HFFc6 (cell line): ENCODE data around the gene ATP6V1B1. TPM values are rescaled to one million over a fixed set of nuclear protein-coding genes. Genes with fewer than 3 reads are reported as not detected.

Experiments
- DNase-seq: peaks from one replicate; pipeline ENCODE4 v3.0.0-alpha.2; 2018
- H3K27ac Mint-ChIP-seq: 2 replicates; pipeline ENCODE4 v1.8.0; 2020; ENCODE audit warnings: mild to moderate bottlenecking, mixed read lengths
- H3K27me3 Mint-ChIP-seq: 2 replicates; pipeline ENCODE4 v1.8.0; 2021; ENCODE audit warnings: mild to moderate bottlenecking, moderate library complexity, mixed read lengths; ENCODE audit not compliant: insufficient read depth
- H3K36me3 Mint-ChIP-seq: 2 replicates; pipeline ENCODE4 v1.8.0; 2021; ENCODE audit warnings: low read depth, mixed read lengths
- H3K4me1 Mint-ChIP-seq: 2 replicates; pipeline ENCODE4 v1.8.0; 2020; ENCODE audit warnings: low read depth, mixed read lengths
- H3K4me3 Mint-ChIP-seq: 2 replicates; pipeline ENCODE4 v1.8.0; 2020; ENCODE audit warnings: mild to moderate bottlenecking, moderate library complexity, mixed read lengths
- H3K9me3 Mint-ChIP-seq: 2 replicates; pipeline ENCODE4 v1.8.0; 2020; ENCODE audit warnings: mild to moderate bottlenecking, mixed read lengths
- CTCF ChIP-seq: fragments of 200-600 bp; sonication (generic); IDR thresholded peaks from 2 replicates; pipeline ENCODE4 v1.5.0; 2021; ENCODE audit warnings: antibody characterized with exemption, mild to moderate bottlenecking
- total RNA-seq, 6 experiments: library from RNA; stranded (reverse); fragmentation: NEBNext Ultra II Directional; extraction: Animal tissue kit (Norgen Biotek cat#: 25700); gene quantifications; 2 replicates in 1 of 6; 3 replicates in 5 of 6; pipeline ENCODE4 v1.2.3, GENCODE V29; 2021

Gene ATP6V1B1
- total RNA-seq, 6 experiments from 2014 or later = 0.22 to 0.66 (median 0.57) TPM; not detected in 3

GRCh38 chr2:70920367-70920715, 15.4 kb upstream of the ATP6V1B1 start:
- Mint-ChIP-seq H3K4me3 (no peak overlapping the region), H3K27ac (no peak overlapping the region), H3K4me1 (peaks cover 7% of the 10 kb centered on the region; the same call in 1 of the 2 replicates), H3K36me3 (no peaks in the 10 kb centered on the region; the same call in 1 of the 2 replicates), H3K27me3 (peaks cover 2% of the 10 kb centered on the region; the same call in 1 of the 2 replicates), H3K9me3 (no peaks in the 10 kb centered on the region)
- no peak for DNase-seq
- TF ChIP-seq CTCF = no peak

GRCh38 chr2:70921031-70921430, 14.7 kb upstream of the ATP6V1B1 start:
- H3K4me3 Mint-ChIP-seq = no peak overlapping the region
- no peak overlapping the region for H3K27ac Mint-ChIP-seq
- H3K27me3 Mint-ChIP-seq = peaks cover 5% of the 10 kb centered on the region
- TF ChIP-seq CTCF = no peak
- H3K36me3 Mint-ChIP-seq = no peaks in the 10 kb centered on the region; the same call in 1 of the 2 replicates
- H3K4me1 Mint-ChIP-seq = peaks cover 7% of the 10 kb centered on the region; the same call in 1 of the 2 replicates
- no peaks in the 10 kb centered on the region for H3K9me3 Mint-ChIP-seq
- DNase-seq = no peak

- no peak for TF ChIP-seq CTCF
- Mint-ChIP-seq H3K36me3 (no peaks in the 10 kb centered on the region; the same call in 1 of the 2 replicates), H3K4me1 (peaks cover 7% of the 10 kb centered on the region; the same call in 1 of the 2 replicates), H3K4me3 (no peak overlapping the region), H3K9me3 (no peaks in the 10 kb centered on the region), H3K27me3 (peaks cover 5% of the 10 kb centered on the region), H3K27ac (no peak overlapping the region)
- no peak for DNase-seq
Observed at GRCh38 chr2:70921839-70922234, 13.9 kb upstream of the ATP6V1B1 start.

- Mint-ChIP-seq H3K27me3 (peaks cover 5% of the 10 kb centered on the region), H3K27ac (no peak overlapping the region), H3K4me1 (peaks cover 7% of the 10 kb centered on the region; the same call in 1 of the 2 replicates), H3K36me3 (no peaks in the 10 kb centered on the region; the same call in 1 of the 2 replicates), H3K4me3 (no peak overlapping the region), H3K9me3 (no peaks in the 10 kb centered on the region)
- no peak for DNase-seq
- no peak for TF ChIP-seq CTCF
Observed at GRCh38 chr2:70922235-70923234, 13.2 kb upstream of the ATP6V1B1 start.

- Mint-ChIP-seq H3K4me3 (no peak overlapping the region), H3K9me3 (no peaks in the 10 kb centered on the region), H3K27me3 (peaks cover 5% of the 10 kb centered on the region), H3K4me1 (peaks cover 7% of the 10 kb centered on the region; the same call in 1 of the 2 replicates), H3K36me3 (no peaks in the 10 kb centered on the region; the same call in 1 of the 2 replicates), H3K27ac (no peak overlapping the region)
- DNase-seq = no peak
- peak; percentile 58 for TF ChIP-seq CTCF
Observed at GRCh38 chr2:70923378-70924015, 12.2 kb upstream of the ATP6V1B1 start.
